Prostate gland (tissue), 2 donors: ENCODE data around the gene VPS13D. TPM values are rescaled to one million over a fixed set of nuclear protein-coding genes. Genes with fewer than 3 reads are reported as not detected.
A peak's percentile ranks its signal among the peaks of the same experiment; 100 is the strongest.

ENCODE experiments used
- DNase-seq: peaks from one replicate; pipeline ENCODE4 v3.0.0-alpha.2; 2019; ENCODE audit warnings: low spot score
- H3K27ac ChIP-seq, 2 donors: fragments of 200-600 bp; sonication (generic); 2 replicates each; pipeline ENCODE4 v1.5.1; 2017 to 2019
- H3K27me3 ChIP-seq: fragments of 200-600 bp; sonication (generic); replicated peaks from 2 replicates; pipeline ENCODE4 v1.5.1; 2019; ENCODE audit not compliant: insufficient read depth
- H3K36me3 ChIP-seq, 2 donors: fragments of 200-600 bp; sonication (generic); 1 replicate in 1 of 2; 2 replicates in 1 of 2; pipeline versions ENCODE4 v1.5.1 to v1.8.1; 2017 to 2019
- H3K4me1 ChIP-seq: fragments of 200-600 bp; sonication (generic); replicated peaks from 2 replicates; pipeline ENCODE4 v1.5.1; 2019
- H3K4me3 ChIP-seq, 2 donors: fragments of 200-600 bp; sonication (generic); 2 replicates each; pipeline ENCODE4 v1.5.1; 2017 to 2019
- H3K9me3 ChIP-seq: fragments of 200-600 bp; sonication (generic); 2 replicates; pipeline ENCODE4 v1.5.1; 2017
- CTCF ChIP-seq, 4 experiments: fragments of 200-600 bp in 2 of 4; fragments of 450-650 bp in 2 of 4; sonication (generic) in 2 of 4; IDR thresholded peaks; 1 replicate in 3 of 4; 2 replicates in 1 of 4; pipeline ENCODE4 v1.5.1; 2016 to 2019; ENCODE audit warnings: antibody characterized with exemption in 4 of 4, mild to moderate bottlenecking in 2 of 4, moderate library complexity in 2 of 4
- POLR2A ChIP-seq: fragments of 450-650 bp; IDR thresholded peaks from one replicate; pipeline ENCODE4 v1.6.1; 2016; ENCODE audit warnings: antibody characterized with exemption, mild to moderate bottlenecking
- POLR2AphosphoS5 ChIP-seq: sonication (generic); formaldehyde crosslinking; IDR thresholded peaks from one replicate; pipeline ENCODE4 v1.6.1; 2017; ENCODE audit warnings: antibody characterized with exemption
- WGBS: methylation state at CpG from one replicate; pipeline ENCODE4 v1.1.5; 2018; 5-methylcytosine and 5-hydroxymethylcytosine counted together
- intact Hi-C: fragments of 100-400 bp; cut with DNase I; formaldehyde crosslinking; loops from one replicate; pipeline ENCODE4 v1.14.2; 2022
- total RNA-seq, 2 donors: library from RNA; depleted of rRNA; stranded (reverse); fragments of >200 nt; gene quantifications; one replicate each; pipeline ENCODE4 v1.1.0, GENCODE V29; 2016

Gene VPS13D
- total RNA-seq, 2 donors from 2014 or later = 60.7 to 80.8 TPM

DNA sequence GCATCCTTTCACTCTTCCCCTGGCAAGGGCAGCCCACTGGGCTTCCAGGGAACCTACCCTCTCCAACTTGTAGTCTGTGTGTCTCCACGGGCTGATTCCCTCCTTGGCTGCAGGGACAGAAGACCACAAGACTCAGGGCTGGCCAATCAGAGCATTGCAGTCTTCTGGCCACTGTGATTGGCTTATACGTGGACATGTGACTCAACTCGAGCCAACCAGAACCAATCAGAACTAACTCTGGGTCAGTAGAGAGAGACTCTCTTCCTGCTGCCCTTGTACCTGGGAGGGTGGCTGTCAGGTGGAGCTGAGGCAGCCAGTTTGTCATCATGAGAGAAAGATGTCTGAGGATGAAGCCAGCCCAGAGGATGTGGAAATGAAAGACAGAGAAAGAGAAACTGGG, 324.1 kb downstream of the VPS13D start:
- Histone ChIP-seq H3K9me3 (no peaks in the 10 kb centered on the region), H3K4me1 (peaks cover 6% of the 10 kb centered on the region), H3K4me3 (no peak overlapping the region), H3K27me3 (no peaks in the 10 kb centered on the region), H3K27ac (peak overlapping the region; percentile 8 to 49), H3K36me3 (no peaks in the 10 kb centered on the region)
- DNase-seq = no peak
- intact Hi-C loops = loop anchor here (5.0 kb wide), 1 partner anchor 43 kb away; no protein-coding TSS in a partner anchor
- WGBS = 75% methylated on average over 3 of the region's 3 CpGs
- TF ChIP-seq CTCF (IDR thresholded peaks at IDR 0.05) (no peak), POLR2AphosphoS5 (no peak), POLR2A (no peak)

DNA sequence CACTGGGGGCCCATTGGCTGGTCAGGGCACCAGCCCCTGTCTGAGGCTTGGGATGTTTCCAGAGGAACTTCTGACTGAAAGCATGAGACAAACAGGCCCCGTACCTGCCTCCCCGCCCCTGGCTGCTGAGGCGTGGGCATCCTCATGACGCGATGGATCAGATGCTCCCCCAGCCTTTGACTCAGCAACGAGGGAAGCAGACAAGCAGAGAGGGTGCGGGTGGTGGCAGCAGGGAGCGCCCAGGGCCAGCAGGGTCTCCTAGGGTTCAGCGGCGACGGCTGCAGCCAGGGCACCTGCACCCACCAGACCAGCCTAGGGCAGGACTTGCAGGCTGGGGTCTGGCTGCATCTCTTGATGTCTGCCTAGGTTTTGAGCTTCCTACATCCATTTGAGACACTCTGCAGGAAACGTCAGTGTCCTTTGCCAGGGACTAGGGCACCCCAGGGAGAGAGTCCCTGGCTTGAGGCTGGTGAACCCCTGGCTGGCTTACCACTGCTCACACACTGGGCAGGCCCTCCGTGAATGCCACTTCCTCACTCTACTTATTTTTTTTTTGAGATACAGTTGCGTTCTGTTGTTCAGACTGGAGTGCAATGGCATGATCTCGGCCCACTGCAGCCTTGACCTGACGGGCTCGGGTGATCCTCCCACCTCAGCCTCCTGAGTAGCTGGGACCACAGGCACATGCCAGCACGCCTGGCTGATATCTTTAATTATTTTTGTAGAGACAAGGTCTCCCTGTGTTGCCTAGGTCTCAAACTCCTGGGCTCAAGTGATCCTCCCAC, 324.9 kb downstream of the VPS13D start:
- no peak for DNase-seq
- intact Hi-C loops = loop anchor here (5.0 kb wide), 1 partner anchor 43 kb away; no protein-coding TSS in a partner anchor
- TF ChIP-seq POLR2A (no peak), CTCF (IDR thresholded peaks at IDR 0.05) (no peak), POLR2AphosphoS5 (no peak)
- Histone ChIP-seq H3K36me3 (no peaks in the 10 kb centered on the region), H3K4me1 (peaks cover 2% of the 10 kb centered on the region), H3K27ac (peak overlapping the region; percentile 77 to 84), H3K9me3 (no peaks in the 10 kb centered on the region), H3K27me3 (no peaks in the 10 kb centered on the region), H3K4me3 (no peak overlapping the region)
- 91% methylated on average over 17 of the region's 18 CpGs for WGBS

GRCh38 chr1:12555411-12556367, 325.9 kb downstream of the VPS13D start:
- no peaks in the 10 kb centered on the region for H3K36me3 ChIP-seq
- DNase-seq = no peak
- H3K27me3 ChIP-seq = no peaks in the 10 kb centered on the region
- H3K4me3 ChIP-seq = no peak overlapping the region
- WGBS = 81% methylated on average over 13 of the region's 13 CpGs
- no peaks in the 10 kb centered on the region for H3K9me3 ChIP-seq
- peak overlapping the region; percentile 77 to 84 for H3K27ac ChIP-seq
- intact Hi-C loops = no loop called here
- H3K4me1 ChIP-seq = peaks cover 2% of the 10 kb centered on the region
- TF ChIP-seq POLR2A (no peak), POLR2AphosphoS5 (no peak), CTCF (IDR thresholded peaks at IDR 0.05) (no peak)

DNA sequence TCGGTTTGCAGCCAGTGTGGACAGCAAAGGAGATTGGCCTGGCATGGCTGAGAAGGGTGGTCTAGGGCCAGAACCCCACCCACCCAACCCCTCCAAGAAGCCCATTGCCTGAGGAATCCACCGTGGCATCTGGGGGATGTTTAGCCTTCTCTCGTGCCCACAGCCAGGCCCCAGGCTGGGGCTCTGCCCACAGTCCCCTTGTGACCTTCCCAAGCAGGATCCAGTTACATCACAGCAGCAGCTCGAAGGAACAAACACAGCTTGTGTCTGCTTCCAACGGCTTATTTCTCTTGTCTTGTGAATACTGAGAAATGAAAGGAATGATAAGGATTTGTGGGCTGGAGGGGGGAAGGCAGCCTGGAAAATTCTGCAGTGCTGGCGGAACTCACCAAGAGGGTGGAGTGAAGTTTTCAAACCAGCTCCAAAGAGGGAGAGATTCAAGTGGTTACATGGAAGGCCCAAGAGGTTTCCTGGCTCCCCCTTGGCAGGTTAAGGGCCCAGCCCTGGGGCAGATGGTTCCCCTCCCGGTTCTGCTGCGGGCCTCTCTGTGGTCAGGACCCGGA, 326.6 kb downstream of the VPS13D start:
- no peaks in the 10 kb centered on the region for H3K36me3 ChIP-seq
- WGBS = 6% methylated on average over 9 of the region's 9 CpGs
- H3K4me3 ChIP-seq = no peak overlapping the region
- peak overlapping the region; percentile 77 to 84 for H3K27ac ChIP-seq
- H3K4me1 ChIP-seq = peaks cover 2% of the 10 kb centered on the region
- TF ChIP-seq CTCF (IDR thresholded peaks at IDR 0.05) = no peak
- TF ChIP-seq POLR2AphosphoS5 = peak; percentile 91
- no peaks in the 10 kb centered on the region for H3K9me3 ChIP-seq
- DNase-seq = peak; percentile 54
- intact Hi-C loops = no loop called here
- no peaks in the 10 kb centered on the region for H3K27me3 ChIP-seq
